OCI-LY3 (cell line): ENCODE data around the gene CDK17.

Source experiments
- H2AFZ ChIP-seq: fragments of 200-600, 300-600 bp; shearing (Covaris generic); 2 replicates; pipeline ENCODE4 v1.6.0; 2014; ENCODE audit warnings: antibody characterized with exemption, low read depth, low read length
- H3K27ac ChIP-seq: fragments of 200-600, 300-600 bp; sonication (generic); 2 replicates; pipeline ENCODE4 v1.5.1; 2014; ENCODE audit warnings: mild to moderate bottlenecking, low read length, moderate library complexity, mixed read lengths
- H3K27me3 ChIP-seq: fragments of 200-600, 300-600 bp; sonication (generic); 2 replicates; pipeline ENCODE4 v1.6.1; 2014; ENCODE audit warnings: low read depth, low read length, mixed read lengths
- H3K36me3 ChIP-seq: fragments of 200-600, 300-600 bp; sonication (generic); replicated peaks from 2 replicates; pipeline ENCODE3; 2014; ENCODE audit warnings: low read depth, low read length, mixed read lengths
- H3K4me1 ChIP-seq: fragments of 300-600, 200-600 bp; sonication (generic); 2 replicates; pipeline ENCODE4 v1.6.1; 2014; ENCODE audit warnings: low read length, mixed read lengths
- H3K4me2 ChIP-seq: fragments of 200-600, 300-600 bp; sonication (generic); 2 replicates; pipeline ENCODE4 v1.6.1; 2014; ENCODE audit warnings: low read length, mixed read lengths
- H3K4me3 ChIP-seq: fragments of 300-600, 200-600 bp; sonication (generic); 2 replicates; pipeline ENCODE4 v1.5.1; 2014; ENCODE audit warnings: antibody characterized with exemption, mild to moderate bottlenecking, low read length, moderate library complexity
- H3K79me2 ChIP-seq: fragments of 300-600, 200-600 bp; shearing (Covaris generic); 2 replicates; pipeline ENCODE4 v1.6.1; 2014; ENCODE audit warnings: mild to moderate bottlenecking, low read length, mixed read lengths
- H3K9ac ChIP-seq: fragments of 300-600, 200-600 bp; shearing (Covaris generic); 2 replicates; pipeline ENCODE4 v1.6.0; 2014; ENCODE audit warnings: mild to moderate bottlenecking, low read length, moderate library complexity
- H3K9me3 ChIP-seq: fragments of 200-600, 300-600 bp; shearing (Covaris generic); 2 replicates; pipeline ENCODE4 v1.6.1; 2014; ENCODE audit warnings: low read length, mixed read lengths; ENCODE audit not compliant: insufficient read depth
- H4K20me1 ChIP-seq: fragments of 200-600, 300-600 bp; sonication (generic); 2 replicates; pipeline ENCODE4 v1.6.1; 2016; ENCODE audit warnings: low read length, mixed read lengths; ENCODE audit not compliant: insufficient read depth
- CTCF ChIP-seq: fragments of 200-600, 300-600 bp; sonication (generic); IDR thresholded peaks from 2 replicates; pipeline ENCODE4 v1.5.1; 2014; ENCODE audit warnings: antibody characterized with exemption, low read length, low read depth
- EZH2phosphoT487 ChIP-seq: fragments of 200-600 bp; shearing (Covaris generic); IDR thresholded peaks from 2 replicates; pipeline ENCODE4 v1.6.1; 2018; ENCODE audit warnings: antibody characterized with exemption, mixed run types, low read depth

The CDK17 gene

GRCh38 chr12:96237465-96238077 is 162.7 kb downstream of the CDK17 start:
- no peak overlapping the region for H3K4me3 ChIP-seq
- no peak overlapping the region for H2AFZ ChIP-seq
- H3K27ac ChIP-seq = no peak overlapping the region
- peaks cover 81% of the 10 kb centered on the region for H4K20me1 ChIP-seq
- H3K4me1 ChIP-seq = no peaks in the 10 kb centered on the region
- H3K27me3 ChIP-seq = no peaks in the 10 kb centered on the region
- no peak overlapping the region for H3K9ac ChIP-seq
- no peak for TF ChIP-seq CTCF
- TF ChIP-seq EZH2phosphoT487 = no peak
- H3K36me3 ChIP-seq = peaks cover 19% of the 10 kb centered on the region
- no peaks in the 10 kb centered on the region for H3K9me3 ChIP-seq
- no peak overlapping the region for H3K4me2 ChIP-seq
- peaks cover 91% of the 10 kb centered on the region for H3K79me2 ChIP-seq

- H4K20me1 ChIP-seq = peaks cover 76% of the 10 kb centered on the region
- H2AFZ ChIP-seq = no peak overlapping the region
- H3K27me3 ChIP-seq = no peaks in the 10 kb centered on the region
- H3K27ac ChIP-seq = no peak overlapping the region
- TF ChIP-seq CTCF (no peak), EZH2phosphoT487 (no peak)
- no peak overlapping the region for H3K4me3 ChIP-seq
- no peak overlapping the region for H3K4me2 ChIP-seq
- peaks cover 88% of the 10 kb centered on the region for H3K79me2 ChIP-seq
- no peaks in the 10 kb centered on the region for H3K4me1 ChIP-seq
- no peak overlapping the region for H3K9ac ChIP-seq
- no peaks in the 10 kb centered on the region for H3K9me3 ChIP-seq
- peaks cover 19% of the 10 kb centered on the region for H3K36me3 ChIP-seq
These were observed 163.2 kb downstream of the CDK17 start for GRCh38 chr12:96237035-96237434.

- Histone ChIP-seq H3K9ac (no peak overlapping the region), H4K20me1 (peaks cover 73% of the 10 kb centered on the region), H3K4me1 (no peaks in the 10 kb centered on the region), H3K9me3 (no peaks in the 10 kb centered on the region), H3K27me3 (no peaks in the 10 kb centered on the region), H3K4me2 (no peak overlapping the region), H2AFZ (no peak overlapping the region), H3K27ac (no peak overlapping the region), H3K79me2 (peaks cover 88% of the 10 kb centered on the region), H3K4me3 (no peak overlapping the region), H3K36me3 (peaks cover 23% of the 10 kb centered on the region)
- TF ChIP-seq CTCF (no peak), EZH2phosphoT487 (no peak)
These were observed 163.9 kb downstream of the CDK17 start for GRCh38 chr12:96236221-96236822.

- Histone ChIP-seq H3K4me2 (no peak overlapping the region), H3K4me3 (no peak overlapping the region), H3K4me1 (no peaks in the 10 kb centered on the region), H3K9ac (no peak overlapping the region), H2AFZ (no peak overlapping the region), H3K27ac (no peak overlapping the region), H4K20me1 (peaks cover 66% of the 10 kb centered on the region), H3K36me3 (peaks cover 20% of the 10 kb centered on the region), H3K27me3 (no peaks in the 10 kb centered on the region), H3K79me2 (peaks cover 90% of the 10 kb centered on the region), H3K9me3 (no peaks in the 10 kb centered on the region)
- TF ChIP-seq CTCF = no peak
- no peak for TF ChIP-seq EZH2phosphoT487
These were observed 164.8 kb downstream of the CDK17 start for GRCh38 chr12:96235484-96235826.
